Fibroblast of skin of left biceps (primary cell): ENCODE results near the gene NDUFB1.

Experiments
- DNase-seq, 2 experiments: peaks; one replicate each; pipeline ENCODE4 v3.0.0-alpha.2; 2013; ENCODE audit warnings: low read depth in 2 of 2

NDUFB1 gene

DNA sequence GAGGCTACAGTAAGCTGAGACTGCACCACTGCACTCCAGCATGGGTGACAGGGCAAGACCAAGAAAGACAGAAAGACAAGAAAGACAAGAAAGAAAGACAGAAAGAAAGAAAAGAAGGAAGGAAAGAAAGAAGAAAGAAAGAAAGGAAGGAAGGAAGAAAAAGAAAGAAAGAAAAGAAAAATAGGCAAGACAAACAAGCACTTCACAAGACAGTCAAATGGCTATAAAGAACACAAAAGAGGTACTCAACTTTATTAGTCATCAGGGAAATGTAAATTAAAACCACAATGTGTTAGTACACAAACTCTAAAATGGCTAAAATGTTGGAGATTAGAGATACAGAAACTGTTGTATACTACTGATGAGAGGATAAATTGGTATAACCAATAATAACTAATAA is 21.7 kb downstream of the NDUFB1 start:
- no peak for DNase-seq

DNA sequence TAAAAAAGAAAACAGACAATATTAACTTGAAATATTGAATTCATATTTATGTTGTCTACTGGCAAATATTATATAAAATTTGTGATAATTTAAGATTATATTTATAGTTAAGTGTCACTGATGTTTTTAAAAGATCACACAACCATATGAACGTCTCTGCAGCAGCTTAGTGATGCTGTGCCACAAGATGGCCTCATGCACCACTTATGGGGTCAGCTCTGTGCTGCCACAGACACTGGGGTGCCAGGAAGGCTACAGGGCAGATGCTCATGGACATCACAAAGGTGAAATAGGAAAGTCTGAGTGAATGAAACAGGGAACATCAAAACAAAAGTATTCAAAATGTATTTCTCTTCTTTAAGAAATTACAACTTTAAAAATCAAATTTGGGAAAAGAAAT is 28.2 kb downstream of the NDUFB1 start:
- no peak for DNase-seq

DNA sequence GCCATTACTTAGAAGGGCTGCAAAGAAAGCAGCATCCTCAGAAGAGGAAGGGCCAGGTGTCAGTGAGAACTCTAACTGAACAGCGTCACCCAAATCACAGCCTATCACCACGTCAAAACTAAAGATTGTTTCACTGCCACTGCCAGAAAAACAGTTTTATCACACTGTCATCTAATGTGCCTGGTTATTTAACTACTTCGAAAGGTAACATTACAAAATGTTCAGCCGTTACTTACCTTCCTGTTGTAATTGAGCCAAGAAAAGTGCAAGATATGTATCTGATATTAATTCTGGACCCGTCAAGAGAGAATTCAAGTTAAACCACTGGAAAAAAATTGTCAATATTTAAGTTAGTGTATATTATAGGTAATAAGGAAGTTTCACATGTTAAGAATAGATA is 33.0 kb downstream of the NDUFB1 start:
- DNase-seq = no peak

DNA sequence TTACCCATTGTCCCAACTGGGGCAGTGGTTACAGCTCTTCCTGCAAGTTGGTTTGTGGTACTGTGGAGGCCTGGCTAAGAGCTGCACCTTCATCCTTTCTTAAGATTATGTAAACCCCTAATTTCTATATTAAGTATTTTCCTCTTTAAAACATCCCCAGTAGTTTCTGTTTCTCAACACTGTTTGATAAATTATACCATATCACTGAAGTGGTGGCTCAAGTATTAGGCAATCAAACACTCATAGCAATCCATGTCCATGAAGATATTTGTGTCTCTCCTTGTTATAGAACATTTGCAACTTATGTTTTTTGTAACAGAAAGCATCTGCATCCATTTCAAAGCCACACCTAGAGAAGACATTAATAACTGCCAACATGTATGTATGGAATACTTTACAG is 47.0 kb downstream of the NDUFB1 start:
- DNase-seq = no peak
